Measurements from ENCODE around the gene FRAS1. TPM values are rescaled to one million over a fixed set of nuclear protein-coding genes. Genes with fewer than 3 reads are reported as not detected.
"Not testable (repeated sequence)": the region's sequence is repeated elsewhere in the genome, so short reads cannot be mapped to it uniquely, and the experiment has no call there.

The FRAS1 gene
- total and polyA plus RNA-seq, 5 donors from 2014 or later, result not detected

GRCh38 chr4:78298618-78299017, 241.5 kb downstream of the FRAS1 start:
- Mint-ChIP-seq H3K27ac (no peak overlapping the region), H3K4me1 (no peaks in the 10 kb centered on the region), H3K4me3 (no peak overlapping the region), H3K36me3 (no peaks in the 10 kb centered on the region), H3K9me3 (peaks cover 0 to 8% (median 0%) of the 10 kb centered on the region in 7 donors), H3K27me3 (peaks cover 8% of the 10 kb centered on the region)
- Histone ChIP-seq H3K27me3 (ENCODE audit: control insufficient read depth, insufficient read depth, low read length) (no peaks in the 10 kb centered on the region), H3K9me3 (ENCODE audit: control insufficient read depth in 2 of 2, low read length in 2 of 2) (no peaks in the 10 kb centered on the region), H3K4me1 (ENCODE audit: control insufficient read depth, insufficient read depth, low read length, poor library complexity, severe bottlenecking) (no peaks in the 10 kb centered on the region), H3K4me3 (ENCODE audit: low read depth, low read length) (no peak overlapping the region), H3K27ac (ENCODE audit: insufficient read depth, low read length, poor library complexity, severe bottlenecking) (no peak overlapping the region), H3K36me3 (ENCODE audit: control insufficient read depth, insufficient read depth, low read length) (no peaks in the 10 kb centered on the region)
- ATAC-seq (ENCODE audit: low read depth in 2 of 2) (no peak), DNase-seq (no peak)

DNA sequence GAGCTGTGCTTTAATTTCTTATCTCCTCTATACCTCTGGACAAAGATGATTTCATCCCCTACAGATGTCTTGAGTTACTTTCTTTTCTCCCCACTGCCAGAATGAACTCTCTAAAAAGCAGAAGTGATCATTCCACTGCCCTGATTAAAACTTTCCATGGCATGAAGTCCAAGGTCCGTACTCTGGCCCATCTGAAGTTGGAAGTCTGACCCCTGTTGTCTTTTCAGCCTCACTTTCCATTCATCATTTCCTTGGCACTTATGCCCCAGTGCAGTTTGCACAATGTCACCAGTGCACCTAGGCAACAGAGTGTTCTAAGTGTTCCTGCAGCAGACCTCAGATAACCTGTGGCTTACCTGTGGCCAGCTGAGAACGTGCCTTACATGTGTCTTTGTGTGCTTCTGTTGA, 242.4 kb downstream of the FRAS1 start:
- H3K4me3 Mint-ChIP-seq, result no peak overlapping the region
- no peaks in the 10 kb centered on the region for H3K27me3 ChIP-seq (ENCODE audit: control insufficient read depth, insufficient read depth, low read length)
- H3K27ac ChIP-seq (ENCODE audit: insufficient read depth, low read length, poor library complexity, severe bottlenecking), result no peak overlapping the region
- ATAC-seq (ENCODE audit: low read depth in 2 of 2) (no peak), DNase-seq (no peak)
- no peak overlapping the region for H3K27ac Mint-ChIP-seq
- no peak overlapping the region for H3K4me3 ChIP-seq (ENCODE audit: low read depth, low read length)
- H3K36me3 ChIP-seq (ENCODE audit: control insufficient read depth, insufficient read depth, low read length), result no peaks in the 10 kb centered on the region
- H3K4me1 Mint-ChIP-seq, result no peaks in the 10 kb centered on the region
- H3K9me3 ChIP-seq (ENCODE audit: control insufficient read depth in 2 of 2, low read length in 2 of 2), result no peaks in the 10 kb centered on the region
- H3K36me3 Mint-ChIP-seq, result no peaks in the 10 kb centered on the region
- H3K9me3 Mint-ChIP-seq, result peaks cover 0 to 8% (median 0%) of the 10 kb centered on the region in 7 donors
- no peaks in the 10 kb centered on the region for H3K4me1 ChIP-seq (ENCODE audit: control insufficient read depth, insufficient read depth, low read length, poor library complexity, severe bottlenecking)
- peaks cover 8% of the 10 kb centered on the region for H3K27me3 Mint-ChIP-seq

DNA sequence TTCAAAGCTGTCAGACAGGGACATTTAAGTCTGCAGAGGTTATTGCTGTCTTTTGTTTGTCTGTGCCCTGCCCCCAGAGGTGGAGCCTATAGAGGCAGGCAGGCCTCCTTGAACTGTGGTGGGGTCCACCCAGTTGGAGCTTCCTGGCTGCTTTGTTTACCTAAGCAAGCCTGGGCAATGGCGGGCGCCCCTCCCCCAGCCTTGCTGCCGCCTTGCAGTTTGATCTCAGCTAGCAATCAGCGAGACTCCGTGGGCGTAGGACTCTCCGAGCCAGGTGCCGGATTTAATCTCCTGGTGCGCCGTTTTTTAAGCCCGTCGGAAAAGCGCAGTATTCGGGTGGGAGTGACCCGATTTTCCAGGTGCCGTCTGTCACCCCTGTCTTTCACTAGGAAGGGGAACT, 250.1 kb downstream of the FRAS1 start:
- ATAC-seq (ENCODE audit: low read depth in 2 of 2); H3K9me3 Mint-ChIP-seq; H3K4me3 ChIP-seq (ENCODE audit: low read depth, low read length); H3K27me3 Mint-ChIP-seq; H3K4me1 ChIP-seq (ENCODE audit: control insufficient read depth, insufficient read depth, low read length, poor library complexity, severe bottlenecking); H3K4me1 Mint-ChIP-seq; H3K36me3 Mint-ChIP-seq; DNase-seq; H3K27ac Mint-ChIP-seq; H3K9me3 ChIP-seq (ENCODE audit: control insufficient read depth in 2 of 2, low read length in 2 of 2); H3K4me3 Mint-ChIP-seq; H3K36me3 ChIP-seq (ENCODE audit: control insufficient read depth, insufficient read depth, low read length); H3K27me3 ChIP-seq (ENCODE audit: control insufficient read depth, insufficient read depth, low read length); H3K27ac ChIP-seq (ENCODE audit: insufficient read depth, low read length, poor library complexity, severe bottlenecking): not testable (repeated sequence)

DNA sequence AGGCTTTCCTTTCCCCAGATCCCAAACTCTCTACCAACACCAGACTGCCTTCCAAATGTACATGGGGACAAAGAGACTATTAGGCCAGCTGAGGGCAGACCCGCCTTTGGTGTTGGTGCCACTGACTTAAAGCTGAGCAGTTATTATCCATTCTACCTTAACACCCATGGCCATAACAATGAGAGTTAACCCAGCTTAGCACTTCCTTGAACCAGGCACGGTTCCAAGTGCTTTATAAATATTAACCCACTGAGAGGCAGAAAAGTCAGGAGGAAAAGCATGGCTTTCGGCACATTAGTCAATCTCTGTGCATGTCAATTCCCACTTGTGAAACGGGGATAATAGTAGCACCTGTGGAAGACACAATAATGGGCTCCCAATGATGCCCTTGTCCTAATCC, 251.4 kb downstream of the FRAS1 start:
- no peaks in the 10 kb centered on the region for H3K36me3 Mint-ChIP-seq
- DNase-seq (no peak), ATAC-seq (ENCODE audit: low read depth in 2 of 2) (no peak)
- no peaks in the 10 kb centered on the region for H3K4me1 Mint-ChIP-seq
- no peak overlapping the region for H3K27ac Mint-ChIP-seq
- no peaks in the 10 kb centered on the region for H3K9me3 ChIP-seq (ENCODE audit: control insufficient read depth in 2 of 2, low read length in 2 of 2)
- H3K9me3 Mint-ChIP-seq, result peaks cover 0 to 4% (median 0%) of the 10 kb centered on the region in 7 donors
- H3K4me3 ChIP-seq (ENCODE audit: low read depth, low read length), result no peak overlapping the region
- peaks cover 4% of the 10 kb centered on the region for H3K27me3 Mint-ChIP-seq
- no peak overlapping the region for H3K4me3 Mint-ChIP-seq
- H3K27ac ChIP-seq (ENCODE audit: insufficient read depth, low read length, poor library complexity, severe bottlenecking), result no peak overlapping the region
- no peaks in the 10 kb centered on the region for H3K27me3 ChIP-seq (ENCODE audit: control insufficient read depth, insufficient read depth, low read length)
- no peaks in the 10 kb centered on the region for H3K4me1 ChIP-seq (ENCODE audit: control insufficient read depth, insufficient read depth, low read length, poor library complexity, severe bottlenecking)
- H3K36me3 ChIP-seq (ENCODE audit: control insufficient read depth, insufficient read depth, low read length), result no peaks in the 10 kb centered on the region

- no peaks in the 10 kb centered on the region for H3K36me3 ChIP-seq (ENCODE audit: control insufficient read depth, insufficient read depth, low read length)
- H3K27ac Mint-ChIP-seq, result no peak overlapping the region
- H3K9me3 Mint-ChIP-seq, result peaks cover 0 to 4% (median 0%) of the 10 kb centered on the region in 7 donors
- no peaks in the 10 kb centered on the region for H3K27me3 ChIP-seq (ENCODE audit: control insufficient read depth, insufficient read depth, low read length)
- peaks cover 4% of the 10 kb centered on the region for H3K27me3 Mint-ChIP-seq
- no peaks in the 10 kb centered on the region for H3K9me3 ChIP-seq (ENCODE audit: control insufficient read depth in 2 of 2, low read length in 2 of 2)
- no peak overlapping the region for H3K4me3 Mint-ChIP-seq
- no peak for DNase-seq
- ATAC-seq (ENCODE audit: low read depth in 2 of 2), result no peak
- no peak overlapping the region for H3K27ac ChIP-seq (ENCODE audit: insufficient read depth, low read length, poor library complexity, severe bottlenecking)
- no peaks in the 10 kb centered on the region for H3K4me1 ChIP-seq (ENCODE audit: control insufficient read depth, insufficient read depth, low read length, poor library complexity, severe bottlenecking)
- no peak overlapping the region for H3K4me3 ChIP-seq (ENCODE audit: low read depth, low read length)
- H3K36me3 Mint-ChIP-seq, result no peaks in the 10 kb centered on the region
- H3K4me1 Mint-ChIP-seq, result no peaks in the 10 kb centered on the region
These were observed 252.2 kb downstream of the FRAS1 start for GRCh38 chr4:78309352-78309751.

DNA sequence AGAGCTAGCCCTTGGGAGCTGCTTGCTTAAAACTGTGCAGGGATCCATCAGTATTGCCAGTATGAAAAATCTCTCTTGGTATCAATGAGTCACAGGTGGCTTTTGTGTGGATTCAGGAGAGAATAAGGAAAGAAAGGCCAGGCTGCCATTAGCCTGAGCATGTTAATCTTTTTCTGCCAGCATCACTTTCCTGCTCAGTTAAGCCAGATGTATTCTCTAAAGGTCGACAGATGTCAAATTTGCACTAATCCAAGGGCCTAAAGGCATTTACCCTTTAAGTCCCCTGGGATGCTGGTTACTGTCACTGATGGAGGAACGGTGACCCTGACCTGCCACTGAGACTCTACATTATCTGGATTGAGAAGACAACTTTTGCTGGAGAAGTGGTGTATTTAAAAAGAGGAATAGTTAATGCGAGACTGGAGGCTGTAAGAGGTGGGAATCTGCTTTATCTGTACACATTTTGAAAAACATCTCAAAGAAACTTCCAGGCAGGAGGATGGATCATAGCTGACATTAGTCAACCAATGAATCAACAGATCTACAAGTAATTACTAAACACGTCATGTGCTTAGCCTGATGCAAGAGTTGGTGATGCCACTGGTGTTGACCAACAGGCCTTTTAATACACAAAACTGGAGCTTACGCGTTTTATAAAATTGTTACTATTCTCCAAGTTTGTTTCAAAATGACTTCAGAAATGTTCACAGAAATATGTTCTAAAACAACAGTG, 253.1 kb downstream of the FRAS1 start:
- H3K36me3 ChIP-seq (ENCODE audit: control insufficient read depth, insufficient read depth, low read length), result no peaks in the 10 kb centered on the region
- H3K27ac ChIP-seq (ENCODE audit: insufficient read depth, low read length, poor library complexity, severe bottlenecking), result no peak overlapping the region
- no peak overlapping the region for H3K4me3 Mint-ChIP-seq
- no peaks in the 10 kb centered on the region for H3K9me3 ChIP-seq (ENCODE audit: control insufficient read depth in 2 of 2, low read length in 2 of 2)
- H3K27me3 Mint-ChIP-seq, result peaks cover 4% of the 10 kb centered on the region
- H3K4me1 ChIP-seq (ENCODE audit: control insufficient read depth, insufficient read depth, low read length, poor library complexity, severe bottlenecking), result no peaks in the 10 kb centered on the region
- H3K4me1 Mint-ChIP-seq, result no peaks in the 10 kb centered on the region
- H3K36me3 Mint-ChIP-seq, result no peaks in the 10 kb centered on the region
- ATAC-seq (ENCODE audit: low read depth in 2 of 2), result no peak
- H3K27me3 ChIP-seq (ENCODE audit: control insufficient read depth, insufficient read depth, low read length), result no peaks in the 10 kb centered on the region
- no peak for DNase-seq
- no peak overlapping the region for H3K27ac Mint-ChIP-seq
- no peak overlapping the region for H3K4me3 ChIP-seq (ENCODE audit: low read depth, low read length)
- H3K9me3 Mint-ChIP-seq, result peaks cover 0 to 4% (median 0%) of the 10 kb centered on the region in 7 donors

- Histone ChIP-seq H3K27me3 (ENCODE audit: control insufficient read depth, insufficient read depth, low read length) (no peaks in the 10 kb centered on the region), H3K27ac (ENCODE audit: insufficient read depth, low read length, poor library complexity, severe bottlenecking) (no peak overlapping the region), H3K36me3 (ENCODE audit: control insufficient read depth, insufficient read depth, low read length) (no peaks in the 10 kb centered on the region), H3K4me1 (ENCODE audit: control insufficient read depth, insufficient read depth, low read length, poor library complexity, severe bottlenecking) (no peaks in the 10 kb centered on the region), H3K9me3 (ENCODE audit: control insufficient read depth in 2 of 2, low read length in 2 of 2) (no peaks in the 10 kb centered on the region), H3K4me3 (ENCODE audit: low read depth, low read length) (no peak overlapping the region)
- DNase-seq, result no peak
- H3K4me1 Mint-ChIP-seq, result no peaks in the 10 kb centered on the region
- H3K4me3 Mint-ChIP-seq, result no peak overlapping the region
- peaks cover 0 to 4% (median 0%) of the 10 kb centered on the region in 7 donors for H3K9me3 Mint-ChIP-seq
- ATAC-seq (ENCODE audit: low read depth in 2 of 2), result no peak
- peaks cover 4% of the 10 kb centered on the region for H3K27me3 Mint-ChIP-seq
- H3K27ac Mint-ChIP-seq, result no peak overlapping the region
- H3K36me3 Mint-ChIP-seq, result no peaks in the 10 kb centered on the region
These were observed 253.6 kb downstream of the FRAS1 start for GRCh38 chr4:78310740-78311115.

GRCh38 chr4:78311306-78311705, 254.2 kb downstream of the FRAS1 start:
- Histone ChIP-seq H3K36me3 (ENCODE audit: control insufficient read depth, insufficient read depth, low read length) (no peaks in the 10 kb centered on the region), H3K27me3 (ENCODE audit: control insufficient read depth, insufficient read depth, low read length) (no peaks in the 10 kb centered on the region), H3K27ac (ENCODE audit: insufficient read depth, low read length, poor library complexity, severe bottlenecking) (no peak overlapping the region), H3K4me3 (ENCODE audit: low read depth, low read length) (no peak overlapping the region), H3K9me3 (ENCODE audit: control insufficient read depth in 2 of 2, low read length in 2 of 2) (no peaks in the 10 kb centered on the region), H3K4me1 (ENCODE audit: control insufficient read depth, insufficient read depth, low read length, poor library complexity, severe bottlenecking) (no peaks in the 10 kb centered on the region)
- no peaks in the 10 kb centered on the region for H3K4me1 Mint-ChIP-seq
- H3K36me3 Mint-ChIP-seq, result no peaks in the 10 kb centered on the region
- no peak for ATAC-seq (ENCODE audit: low read depth in 2 of 2)
- H3K27me3 Mint-ChIP-seq, result peaks cover 4% of the 10 kb centered on the region
- no peak overlapping the region for H3K4me3 Mint-ChIP-seq
- H3K27ac Mint-ChIP-seq, result no peak overlapping the region
- no peak for DNase-seq
- H3K9me3 Mint-ChIP-seq, result peaks cover 0 to 4% (median 0%) of the 10 kb centered on the region in 7 donors

Measured in CD4-positive, CD25-positive, alpha-beta regulatory T cell (primary cell).